ENCODE measurements around the gene CNNM3.
A peak's percentile ranks its signal among the peaks of the same experiment; 100 is the strongest.
"Not testable (repeated sequence)": the region's sequence is repeated elsewhere in the genome, so short reads cannot be mapped to it uniquely, and the experiment has no call there.

Gene CNNM3

GRCh38 chr2:96842600-96842999, 26.5 kb downstream of the CNNM3 start:
- DNase-seq: no peak

DNA sequence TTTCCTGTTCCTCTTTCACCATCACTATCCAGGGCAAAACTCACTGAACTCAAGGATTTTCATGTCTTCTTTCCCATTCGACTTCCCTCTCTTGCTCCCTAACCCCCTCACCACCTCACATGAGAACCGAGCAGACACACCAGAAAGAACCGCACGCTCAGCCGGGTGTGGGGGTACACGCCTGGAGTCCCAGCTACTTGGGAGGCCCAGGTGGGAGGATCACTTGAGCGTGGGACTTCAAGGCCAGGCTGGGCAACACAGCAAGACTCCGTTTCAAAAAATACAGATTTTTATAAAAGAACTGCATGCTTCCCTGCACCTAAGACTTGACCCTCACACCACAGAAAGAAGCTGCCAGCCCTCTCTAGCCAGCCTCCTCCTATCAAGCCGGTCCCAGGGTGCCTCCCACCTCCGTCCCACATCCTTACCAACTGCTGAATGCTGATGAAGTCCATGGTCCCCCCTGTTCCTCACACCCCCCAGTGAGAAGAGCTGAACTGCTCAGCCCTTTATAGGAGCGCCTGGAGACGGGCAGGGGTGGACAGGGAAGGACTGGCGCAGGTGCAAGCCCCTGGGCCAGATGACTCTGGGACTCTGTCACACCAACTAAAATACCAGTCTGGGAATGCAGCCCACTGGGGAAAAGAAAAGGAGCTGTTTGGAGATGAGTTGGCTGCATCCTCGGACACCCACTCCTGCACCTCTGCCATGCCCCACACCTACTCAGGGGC, 27.6 kb downstream of the CNNM3 start, which contains the start of gene ANKRD23:
ANKRD23 (minus strand) TSS at position 484 of the 731 bp plus-strand sequence; CDS start at position 455, 29 bp downstream.
- DNase-seq: no peak

DNA sequence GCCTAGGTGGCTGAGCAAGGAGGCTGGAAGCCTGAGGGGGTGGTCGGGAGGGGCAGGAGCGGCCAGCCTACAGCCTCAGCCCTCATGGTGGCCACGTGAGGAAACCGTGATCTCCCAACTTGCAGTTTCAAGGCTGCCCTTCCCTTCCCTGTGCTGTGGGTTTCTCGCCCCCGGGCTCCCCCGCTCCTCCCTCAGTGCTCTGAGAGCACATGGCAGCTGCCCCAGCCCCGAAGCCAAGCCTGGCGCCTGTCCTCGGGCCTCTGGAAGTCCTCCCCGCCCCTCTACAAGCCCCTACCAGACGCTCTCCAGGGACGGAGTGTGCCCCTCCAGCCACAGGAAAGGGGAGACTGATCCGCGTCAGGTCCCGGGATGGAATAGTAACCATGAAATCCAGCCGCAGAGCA, 28.3 kb downstream of the CNNM3 start:
- DNase-seq: no peak

GRCh38 chr2:96846825-96847224, 30.8 kb downstream of the CNNM3 start:
- DNase-seq: no peak

DNA sequence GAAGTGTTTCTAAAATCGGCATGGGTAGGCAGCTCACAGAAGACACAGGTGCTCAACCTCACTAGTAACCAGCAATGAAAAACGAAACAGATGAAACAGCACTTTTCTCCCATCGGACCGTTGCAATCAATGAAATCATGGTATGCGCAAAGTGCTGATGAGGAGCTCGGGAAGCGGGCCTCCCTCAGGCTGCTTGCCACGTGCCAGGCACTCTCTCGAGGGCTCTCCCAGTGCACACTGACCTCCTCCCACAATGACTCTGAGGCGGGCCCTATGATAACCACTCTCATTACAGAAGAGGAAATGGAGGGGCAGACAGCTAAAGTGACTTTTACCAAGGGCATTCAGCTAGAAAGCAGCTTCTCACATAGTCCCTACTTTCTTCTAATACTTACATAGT, 31.5 kb downstream of the CNNM3 start:
- DNase-seq: no peak

DNA sequence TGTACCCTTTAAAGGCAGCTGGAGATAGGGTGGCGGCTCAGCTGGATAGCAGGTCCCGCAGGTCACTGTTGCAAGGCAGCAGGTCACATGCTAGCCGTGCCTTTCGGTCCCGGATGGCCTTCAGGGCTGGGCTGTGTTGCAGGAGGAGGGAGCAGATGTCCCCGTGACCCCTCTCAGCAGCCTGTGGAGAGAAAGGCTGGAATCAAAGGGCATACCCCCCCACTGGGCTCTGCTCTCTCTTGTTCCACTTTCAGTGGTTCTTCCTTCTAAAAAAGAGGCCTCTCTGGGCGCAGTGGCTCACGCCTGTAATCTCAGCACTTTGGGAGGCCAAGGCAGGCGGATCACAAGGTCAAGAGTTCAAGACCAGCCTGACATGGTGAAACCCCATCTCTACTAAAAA, 32.2 kb downstream of the CNNM3 start:
- no peak for DNase-seq

- DNase-seq: no peak
Observed at GRCh38 chr2:96852667-96853066, 36.6 kb downstream of the CNNM3 start.

GRCh38 chr2:96853321-96853720, 37.3 kb downstream of the CNNM3 start:
- DNase-seq: no peak

DNA sequence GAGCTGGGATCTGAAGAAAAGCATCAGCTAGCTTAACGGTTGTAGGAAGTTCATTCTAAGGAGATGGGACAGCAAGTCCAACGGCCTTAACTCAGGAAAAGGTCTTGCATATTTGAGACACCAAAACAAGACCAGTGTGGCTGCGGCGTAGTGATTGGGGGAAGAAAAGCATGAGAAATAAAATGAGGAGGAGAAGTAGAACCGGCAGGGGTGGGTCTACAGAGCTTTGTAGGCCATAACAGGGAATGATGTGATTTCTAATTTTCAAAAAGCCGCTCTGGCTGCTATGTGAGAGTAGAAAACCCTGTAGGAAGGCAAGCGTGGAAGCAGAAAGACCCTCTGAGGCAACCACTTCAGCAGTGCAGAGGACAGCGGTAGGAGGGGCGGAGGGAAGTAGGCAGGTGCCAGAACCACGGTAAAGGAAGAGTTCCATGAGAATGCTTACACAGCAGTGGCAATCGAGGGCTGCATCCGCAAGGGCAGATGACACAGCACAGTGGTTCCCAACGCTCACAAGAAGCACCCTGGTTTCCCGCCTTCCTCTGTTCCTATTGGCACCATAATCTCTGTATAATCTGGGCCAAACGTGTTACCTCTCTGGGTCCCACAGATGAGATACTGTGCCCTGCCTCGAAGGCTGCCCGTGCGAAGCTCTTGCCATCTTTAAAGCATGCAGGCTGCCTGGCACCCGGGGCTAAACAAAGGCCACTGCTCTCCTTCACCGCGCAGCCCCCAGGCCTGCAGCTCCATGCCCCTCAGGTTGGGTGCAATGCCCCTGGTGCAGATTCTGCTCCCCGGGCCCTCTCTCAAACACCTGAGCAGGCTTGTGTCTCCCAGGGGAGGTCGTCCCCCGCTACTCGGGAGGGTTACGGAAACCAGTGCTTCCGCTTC, 41.0 kb downstream of the CNNM3 start:
- no peak for DNase-seq

DNA sequence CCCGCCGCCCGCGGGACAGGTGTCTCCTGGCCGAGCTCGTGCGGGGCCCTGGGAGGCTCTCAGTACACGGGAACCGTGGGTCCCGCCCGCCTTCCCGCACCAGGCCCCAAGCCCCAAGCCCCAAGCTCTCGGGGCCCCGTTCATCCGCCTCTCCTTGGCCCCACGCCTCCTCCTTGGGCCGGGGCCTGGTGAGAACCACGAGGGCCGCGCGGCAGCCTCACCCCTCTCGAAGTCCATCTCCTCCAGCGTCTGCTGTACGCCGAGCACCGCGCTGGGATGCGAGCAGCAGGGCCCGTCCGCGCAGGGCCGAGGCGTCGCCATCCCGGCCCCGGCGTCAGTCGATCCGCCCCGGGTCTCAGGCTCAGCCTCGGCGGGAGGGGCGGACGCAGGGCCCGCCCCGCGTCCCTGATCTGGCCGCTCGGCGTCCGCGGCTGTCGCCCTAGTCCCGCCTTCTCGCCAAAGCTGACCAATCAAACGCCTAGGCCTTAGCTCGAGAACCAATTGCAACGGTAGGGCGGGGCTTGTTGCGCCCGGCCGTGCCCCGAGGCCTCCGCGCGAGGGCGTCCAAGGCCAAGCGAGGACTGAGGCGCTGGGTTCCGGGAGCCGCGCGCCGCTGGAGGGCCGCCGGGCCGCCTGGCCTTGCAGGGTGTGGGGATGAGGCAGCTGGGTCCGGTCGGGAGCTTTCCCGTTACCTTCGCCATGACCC, 41.8 kb downstream of the CNNM3 start, which contains the start of gene ANKRD39:
ANKRD39 (minus strand) TSS at position 350 of the 706 bp plus-strand sequence; CDS start at position 321, 29 bp downstream.
- peak; percentile 96 for DNase-seq

DNA sequence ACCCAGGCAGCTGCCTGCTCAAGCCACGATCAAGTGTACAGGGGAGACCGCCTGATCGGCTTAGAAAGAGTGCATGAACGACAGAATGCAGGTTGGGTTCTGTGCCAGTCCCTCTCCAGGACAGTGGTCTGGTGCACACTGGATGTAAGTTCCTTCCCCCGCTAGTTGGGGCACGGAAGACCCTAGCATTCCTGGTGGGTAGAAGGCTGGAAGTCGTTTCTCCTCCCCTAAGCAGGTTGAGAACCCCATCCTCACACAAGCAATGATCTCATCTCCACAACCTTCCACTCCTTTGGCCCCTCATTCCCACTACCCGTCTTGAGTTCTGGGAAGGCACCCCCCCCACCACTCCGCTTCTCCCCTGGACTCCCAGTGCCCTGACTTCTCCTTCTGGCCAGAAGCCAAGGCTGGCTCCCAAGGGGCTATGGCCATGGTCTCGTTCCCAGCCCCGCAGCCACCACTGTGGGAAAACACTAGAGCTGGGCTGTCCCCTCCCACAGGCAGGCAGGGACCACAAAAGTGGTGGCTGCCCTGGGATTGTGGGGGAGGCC, 43.1 kb downstream of the CNNM3 start:
- DNase-seq: no peak

DNA sequence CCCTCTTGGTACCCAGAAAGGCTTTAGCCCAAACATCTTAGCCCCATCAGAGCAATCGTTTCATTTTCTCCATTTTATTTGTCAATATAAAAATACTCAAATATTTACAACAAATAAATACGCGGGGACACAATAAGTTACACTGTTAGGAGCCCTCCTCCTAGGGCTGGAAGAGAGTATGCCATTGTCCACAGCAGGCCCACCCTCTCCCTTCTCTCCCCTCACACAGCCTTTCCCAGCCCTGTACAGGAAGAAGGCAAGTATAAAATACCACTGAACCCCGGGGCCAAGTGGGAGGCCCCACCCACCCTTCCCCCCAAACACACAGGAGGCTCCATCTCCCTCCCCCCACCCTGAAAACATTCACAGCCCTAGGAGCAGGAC, 43.6 kb downstream of the CNNM3 start:
- DNase-seq: no peak

DNA sequence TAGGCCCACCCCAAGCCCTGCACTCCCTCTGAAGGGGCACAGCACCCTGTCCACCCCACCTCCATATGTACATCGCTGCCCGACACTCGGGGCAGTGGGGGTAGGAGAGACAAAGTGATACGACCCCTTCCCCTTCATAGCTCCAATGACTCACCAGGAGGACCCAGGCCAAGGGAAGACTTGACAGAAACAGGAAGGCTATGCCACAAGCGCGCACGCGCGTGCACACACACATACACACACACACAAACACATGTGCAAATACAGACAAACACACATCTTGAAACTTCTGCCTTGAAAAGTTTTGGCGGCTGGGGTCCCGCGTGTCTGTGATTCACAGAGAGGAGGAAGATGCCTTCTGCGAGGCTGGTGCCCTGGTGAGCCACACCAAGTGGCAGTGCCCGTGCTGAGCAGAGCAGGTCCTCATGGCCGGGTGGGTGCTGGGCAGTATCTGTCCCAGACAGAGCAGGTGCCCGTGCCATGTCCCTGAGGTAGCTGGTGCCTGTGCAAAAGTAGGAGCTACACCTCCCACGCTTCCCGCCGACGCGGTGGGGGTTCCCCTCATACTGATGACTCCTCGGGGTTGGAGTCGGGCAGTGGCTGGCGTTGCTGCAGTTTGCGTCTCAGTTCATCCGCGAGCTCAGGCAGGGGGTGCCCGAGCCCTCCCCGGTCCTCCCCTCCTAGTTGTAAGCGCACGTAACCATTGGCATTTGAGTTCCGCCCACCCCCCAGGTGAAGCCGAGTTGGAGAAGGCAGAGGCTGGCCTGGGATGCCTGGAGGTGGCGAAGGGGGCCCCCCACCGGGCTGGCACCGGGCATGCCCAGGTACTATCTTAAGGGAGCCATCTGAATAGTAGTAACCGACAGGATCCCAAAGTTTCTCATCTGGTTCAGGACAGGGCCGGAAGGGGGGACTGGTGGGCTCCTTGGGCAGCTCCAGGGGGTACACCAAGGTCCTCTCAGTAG, 44.3 kb downstream of the CNNM3 start:
- DNase-seq: no peak

DNA sequence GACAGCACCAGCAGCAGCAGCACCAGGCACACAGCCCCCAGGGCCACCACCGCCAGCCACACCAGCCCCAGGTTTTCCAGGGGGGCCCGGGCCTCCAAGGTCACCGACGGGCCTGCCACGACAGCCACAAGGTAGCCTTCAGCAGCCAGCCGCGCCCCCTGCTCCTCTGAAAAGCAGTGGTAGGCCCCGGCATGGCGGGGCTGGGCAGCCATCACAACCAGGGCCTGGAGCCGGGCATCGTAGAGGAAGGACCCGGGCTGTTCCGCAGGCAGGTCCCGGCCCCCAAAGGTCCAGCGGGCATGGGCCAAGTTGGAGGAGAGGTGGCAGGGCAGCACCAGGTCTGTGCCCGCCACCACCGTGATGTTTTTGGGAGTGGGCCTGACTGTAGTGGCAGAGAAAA, 45.0 kb downstream of the CNNM3 start:
- DNase-seq: no peak

DNA sequence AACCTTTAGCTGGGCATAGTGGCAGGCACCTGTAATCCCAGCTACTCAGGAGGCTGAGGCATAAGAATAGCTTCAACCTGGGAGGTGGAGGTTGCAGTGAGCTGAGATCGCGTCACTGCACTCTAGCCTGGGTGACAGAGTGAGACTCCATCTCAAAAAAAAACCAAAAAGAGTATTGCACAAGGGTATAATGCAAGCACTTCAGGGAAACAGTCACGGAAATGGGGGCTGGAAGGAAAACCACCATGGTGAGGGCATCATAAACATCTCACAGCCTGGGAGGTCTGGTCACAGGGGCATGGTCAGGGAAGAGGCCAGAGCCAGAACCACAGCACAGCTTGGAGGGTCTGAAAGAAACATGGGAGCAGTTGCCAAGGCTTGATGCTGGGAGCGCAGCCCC, 47.0 kb downstream of the CNNM3 start:
- not testable (repeated sequence) for DNase-seq

DNA sequence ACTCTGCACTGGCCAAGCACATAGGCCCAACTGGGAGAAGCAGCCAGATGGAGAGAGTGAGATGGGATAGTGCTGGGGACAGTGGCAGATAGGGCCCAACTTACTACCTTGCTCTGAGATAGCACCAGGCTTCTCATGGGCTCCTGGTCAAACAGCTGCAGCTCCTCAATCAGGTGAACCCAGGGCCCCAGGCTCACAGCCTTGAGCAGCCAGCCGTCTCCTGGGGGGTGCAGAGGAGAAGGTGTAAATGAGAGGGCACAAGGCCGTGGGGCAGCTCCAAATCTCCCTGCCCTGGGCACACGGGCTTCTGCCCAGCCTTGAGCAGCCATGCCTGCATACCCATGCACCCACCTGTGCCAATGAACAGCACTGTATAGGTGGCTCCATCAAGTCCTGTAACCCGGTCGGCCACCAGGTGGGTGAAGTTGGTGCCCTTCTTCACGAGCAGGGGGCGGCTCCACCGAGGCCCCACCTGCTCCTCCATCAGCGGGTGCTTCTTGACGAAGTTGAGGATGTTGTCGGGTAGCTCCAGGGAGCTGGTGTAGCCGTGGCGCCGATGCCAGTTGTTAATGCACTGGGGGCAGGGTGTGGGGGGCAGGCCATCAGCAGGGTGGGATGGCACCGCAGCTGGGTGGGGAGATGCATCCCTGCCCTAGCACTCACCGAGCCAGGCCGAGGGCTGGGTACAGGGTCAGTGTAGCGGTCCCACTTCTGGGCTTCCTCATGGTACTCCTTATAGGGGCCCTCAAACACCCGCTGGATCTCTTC, 47.7 kb downstream of the CNNM3 start:
- DNase-seq: no peak

- DNase-seq: no peak
Observed at GRCh38 chr2:96864343-96865091, 48.4 kb downstream of the CNNM3 start.

GRCh38 chr2:96865654-96866053, 49.6 kb downstream of the CNNM3 start:
- DNase-seq: no peak

DNA sequence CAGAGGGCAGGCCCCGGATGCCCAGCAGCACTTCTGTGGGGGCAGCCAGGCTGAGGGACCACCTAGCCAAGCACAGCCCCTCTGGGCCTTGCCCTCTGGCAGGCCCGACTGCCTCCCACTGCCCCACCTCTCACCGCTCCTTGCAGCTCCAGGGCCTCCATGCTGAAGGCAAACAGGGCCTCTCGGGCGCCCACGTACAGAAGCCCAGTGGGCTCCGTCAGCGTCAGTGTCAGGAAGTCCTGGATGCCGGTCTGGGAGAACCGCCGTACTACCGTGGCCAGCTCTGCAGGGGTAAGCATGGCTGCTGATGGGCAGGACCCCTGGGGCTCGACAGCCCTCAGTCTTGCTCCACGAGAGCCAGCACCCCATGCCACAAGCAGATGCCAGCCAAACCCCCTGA, 50.1 kb downstream of the CNNM3 start:
- DNase-seq: no peak

- no peak for DNase-seq
Observed at GRCh38 chr2:96866586-96866985, 50.5 kb downstream of the CNNM3 start.

All from 8988T (cell line).